ENCODE results near the gene PKNOX2. TPM values are rescaled to one million over a fixed set of nuclear protein-coding genes. Genes with fewer than 3 reads are reported as not detected.

The PKNOX2 gene
- total and polyA plus RNA-seq, 2 of the 8 experiments (the other 6 are each of a cell fraction or from before 2014, with no cell fraction given) = 2.0 TPM

DNA sequence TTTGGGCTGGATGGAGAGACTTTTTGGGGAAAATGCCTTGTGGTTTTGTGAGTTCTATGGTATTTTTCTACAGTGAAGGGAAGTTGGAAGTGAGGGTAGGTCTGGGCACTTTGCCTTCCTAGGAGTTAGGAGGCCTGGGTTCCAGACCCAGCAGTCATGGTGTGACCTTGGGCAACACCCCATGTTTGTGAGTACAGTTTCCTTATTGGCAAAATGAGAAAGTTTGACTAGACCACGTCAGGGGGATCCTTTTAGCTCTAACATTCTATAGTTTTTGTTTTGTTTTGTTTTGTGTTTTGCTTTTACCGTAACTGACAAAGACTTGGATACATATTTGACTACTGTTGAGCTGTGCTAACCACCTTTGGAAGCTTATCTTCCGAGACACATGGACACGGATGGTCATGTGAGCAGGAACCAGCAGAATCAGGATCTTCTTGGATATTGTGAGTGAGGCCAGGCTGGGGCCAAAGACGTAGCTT is 109.0 kb downstream of the PKNOX2 start (continued):
- TF ChIP-seq, protein P1, sequence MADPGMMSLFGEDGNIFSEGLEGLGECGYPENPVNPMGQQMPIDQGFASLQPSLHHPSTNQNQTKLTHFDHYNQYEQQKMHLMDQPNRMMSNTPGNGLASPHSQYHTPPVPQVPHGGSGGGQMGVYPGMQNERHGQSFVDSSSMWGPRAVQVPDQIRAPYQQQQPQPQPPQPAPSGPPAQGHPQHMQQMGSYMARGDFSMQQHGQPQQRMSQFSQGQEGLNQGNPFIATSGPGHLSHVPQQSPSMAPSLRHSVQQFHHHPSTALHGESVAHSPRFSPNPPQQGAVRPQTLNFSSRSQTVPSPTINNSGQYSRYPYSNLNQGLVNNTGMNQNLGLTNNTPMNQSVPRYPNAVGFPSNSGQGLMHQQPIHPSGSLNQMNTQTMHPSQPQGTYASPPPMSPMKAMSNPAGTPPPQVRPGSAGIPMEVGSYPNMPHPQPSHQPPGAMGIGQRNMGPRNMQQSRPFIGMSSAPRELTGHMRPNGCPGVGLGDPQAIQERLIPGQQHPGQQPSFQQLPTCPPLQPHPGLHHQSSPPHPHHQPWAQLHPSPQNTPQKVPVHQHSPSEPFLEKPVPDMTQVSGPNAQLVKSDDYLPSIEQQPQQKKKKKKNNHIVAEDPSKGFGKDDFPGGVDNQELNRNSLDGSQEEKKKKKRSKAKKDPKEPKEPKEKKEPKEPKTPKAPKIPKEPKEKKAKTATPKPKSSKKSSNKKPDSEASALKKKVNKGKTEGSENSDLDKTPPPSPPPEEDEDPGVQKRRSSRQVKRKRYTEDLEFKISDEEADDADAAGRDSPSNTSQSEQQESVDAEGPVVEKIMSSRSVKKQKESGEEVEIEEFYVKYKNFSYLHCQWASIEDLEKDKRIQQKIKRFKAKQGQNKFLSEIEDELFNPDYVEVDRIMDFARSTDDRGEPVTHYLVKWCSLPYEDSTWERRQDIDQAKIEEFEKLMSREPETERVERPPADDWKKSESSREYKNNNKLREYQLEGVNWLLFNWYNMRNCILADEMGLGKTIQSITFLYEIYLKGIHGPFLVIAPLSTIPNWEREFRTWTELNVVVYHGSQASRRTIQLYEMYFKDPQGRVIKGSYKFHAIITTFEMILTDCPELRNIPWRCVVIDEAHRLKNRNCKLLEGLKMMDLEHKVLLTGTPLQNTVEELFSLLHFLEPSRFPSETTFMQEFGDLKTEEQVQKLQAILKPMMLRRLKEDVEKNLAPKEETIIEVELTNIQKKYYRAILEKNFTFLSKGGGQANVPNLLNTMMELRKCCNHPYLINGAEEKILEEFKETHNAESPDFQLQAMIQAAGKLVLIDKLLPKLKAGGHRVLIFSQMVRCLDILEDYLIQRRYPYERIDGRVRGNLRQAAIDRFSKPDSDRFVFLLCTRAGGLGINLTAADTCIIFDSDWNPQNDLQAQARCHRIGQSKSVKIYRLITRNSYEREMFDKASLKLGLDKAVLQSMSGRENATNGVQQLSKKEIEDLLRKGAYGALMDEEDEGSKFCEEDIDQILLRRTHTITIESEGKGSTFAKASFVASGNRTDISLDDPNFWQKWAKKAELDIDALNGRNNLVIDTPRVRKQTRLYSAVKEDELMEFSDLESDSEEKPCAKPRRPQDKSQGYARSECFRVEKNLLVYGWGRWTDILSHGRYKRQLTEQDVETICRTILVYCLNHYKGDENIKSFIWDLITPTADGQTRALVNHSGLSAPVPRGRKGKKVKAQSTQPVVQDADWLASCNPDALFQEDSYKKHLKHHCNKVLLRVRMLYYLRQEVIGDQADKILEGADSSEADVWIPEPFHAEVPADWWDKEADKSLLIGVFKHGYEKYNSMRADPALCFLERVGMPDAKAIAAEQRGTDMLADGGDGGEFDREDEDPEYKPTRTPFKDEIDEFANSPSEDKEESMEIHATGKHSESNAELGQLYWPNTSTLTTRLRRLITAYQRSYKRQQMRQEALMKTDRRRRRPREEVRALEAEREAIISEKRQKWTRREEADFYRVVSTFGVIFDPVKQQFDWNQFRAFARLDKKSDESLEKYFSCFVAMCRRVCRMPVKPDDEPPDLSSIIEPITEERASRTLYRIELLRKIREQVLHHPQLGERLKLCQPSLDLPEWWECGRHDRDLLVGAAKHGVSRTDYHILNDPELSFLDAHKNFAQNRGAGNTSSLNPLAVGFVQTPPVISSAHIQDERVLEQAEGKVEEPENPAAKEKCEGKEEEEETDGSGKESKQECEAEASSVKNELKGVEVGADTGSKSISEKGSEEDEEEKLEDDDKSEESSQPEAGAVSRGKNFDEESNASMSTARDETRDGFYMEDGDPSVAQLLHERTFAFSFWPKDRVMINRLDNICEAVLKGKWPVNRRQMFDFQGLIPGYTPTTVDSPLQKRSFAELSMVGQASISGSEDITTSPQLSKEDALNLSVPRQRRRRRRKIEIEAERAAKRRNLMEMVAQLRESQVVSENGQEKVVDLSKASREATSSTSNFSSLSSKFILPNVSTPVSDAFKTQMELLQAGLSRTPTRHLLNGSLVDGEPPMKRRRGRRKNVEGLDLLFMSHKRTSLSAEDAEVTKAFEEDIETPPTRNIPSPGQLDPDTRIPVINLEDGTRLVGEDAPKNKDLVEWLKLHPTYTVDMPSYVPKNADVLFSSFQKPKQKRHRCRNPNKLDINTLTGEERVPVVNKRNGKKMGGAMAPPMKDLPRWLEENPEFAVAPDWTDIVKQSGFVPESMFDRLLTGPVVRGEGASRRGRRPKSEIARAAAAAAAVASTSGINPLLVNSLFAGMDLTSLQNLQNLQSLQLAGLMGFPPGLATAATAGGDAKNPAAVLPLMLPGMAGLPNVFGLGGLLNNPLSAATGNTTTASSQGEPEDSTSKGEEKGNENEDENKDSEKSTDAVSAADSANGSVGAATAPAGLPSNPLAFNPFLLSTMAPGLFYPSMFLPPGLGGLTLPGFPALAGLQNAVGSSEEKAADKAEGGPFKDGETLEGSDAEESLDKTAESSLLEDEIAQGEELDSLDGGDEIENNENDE (IDR thresholded peaks at IDR 0.05; ENCODE audit: insufficient replicate concordance, low read length) = no peak
- TF ChIP-seq TAF7 (optimal IDR thresholded peaks at IDR 0.05; ENCODE audit: borderline replicate concordance, low read depth, low read length) = no peak
- no peak for TF ChIP-seq YY1 (IDR thresholded peaks at IDR 0.05; ENCODE audit: low read depth, low read length)
- TF ChIP-seq TBP (IDR thresholded peaks at IDR 0.05; ENCODE audit: low read depth, low read length) = no peak
- TF ChIP-seq CHD2 (IDR thresholded peaks at IDR 0.05; ENCODE audit: low read length) = no peak
- TF ChIP-seq CHD1 (IDR thresholded peaks at IDR 0.05; ENCODE audit: low read depth, low read length) = no peak
- no peak for TF ChIP-seq GABPA (IDR thresholded peaks at IDR 0.05; ENCODE audit: borderline replicate concordance, insufficient read depth, low read length)
- TF ChIP-seq, protein P2, sequence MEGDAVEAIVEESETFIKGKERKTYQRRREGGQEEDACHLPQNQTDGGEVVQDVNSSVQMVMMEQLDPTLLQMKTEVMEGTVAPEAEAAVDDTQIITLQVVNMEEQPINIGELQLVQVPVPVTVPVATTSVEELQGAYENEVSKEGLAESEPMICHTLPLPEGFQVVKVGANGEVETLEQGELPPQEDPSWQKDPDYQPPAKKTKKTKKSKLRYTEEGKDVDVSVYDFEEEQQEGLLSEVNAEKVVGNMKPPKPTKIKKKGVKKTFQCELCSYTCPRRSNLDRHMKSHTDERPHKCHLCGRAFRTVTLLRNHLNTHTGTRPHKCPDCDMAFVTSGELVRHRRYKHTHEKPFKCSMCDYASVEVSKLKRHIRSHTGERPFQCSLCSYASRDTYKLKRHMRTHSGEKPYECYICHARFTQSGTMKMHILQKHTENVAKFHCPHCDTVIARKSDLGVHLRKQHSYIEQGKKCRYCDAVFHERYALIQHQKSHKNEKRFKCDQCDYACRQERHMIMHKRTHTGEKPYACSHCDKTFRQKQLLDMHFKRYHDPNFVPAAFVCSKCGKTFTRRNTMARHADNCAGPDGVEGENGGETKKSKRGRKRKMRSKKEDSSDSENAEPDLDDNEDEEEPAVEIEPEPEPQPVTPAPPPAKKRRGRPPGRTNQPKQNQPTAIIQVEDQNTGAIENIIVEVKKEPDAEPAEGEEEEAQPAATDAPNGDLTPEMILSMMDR (IDR thresholded peaks at IDR 0.05; ENCODE audit: control extremely low read depth in 1 of 3, insufficient read depth in 1 of 3, low read depth in 1 of 3, low read length in 3 of 3) = no peak
- TF ChIP-seq HDAC2 (IDR thresholded peaks at IDR 0.05; ENCODE audit: borderline replicate concordance in 1 of 2, low read depth in 2 of 2, low read length in 2 of 2) = no peak

Measured in H1 (cell line).